B cell (primary cell): ENCODE data around the gene STRBP.

Experiments
- EZH2 ChIP-seq: IDR thresholded peaks from 2 replicates; pipeline ENCODE4 v1.6.1; 2012; ENCODE audit warnings: borderline replicate concordance, low read depth, mild to moderate bottlenecking, moderate library complexity, low read length; ENCODE audit not compliant: insufficient read depth, poor library complexity, severe bottlenecking
- TF ChIP-seq, protein P1 (sequence below): fragments of 200-600 bp; IDR thresholded peaks from one replicate; pipeline ENCODE4 v1.8.0; 2022; ENCODE audit warnings: antibody characterized with exemption, mild to moderate bottlenecking

DNA sequence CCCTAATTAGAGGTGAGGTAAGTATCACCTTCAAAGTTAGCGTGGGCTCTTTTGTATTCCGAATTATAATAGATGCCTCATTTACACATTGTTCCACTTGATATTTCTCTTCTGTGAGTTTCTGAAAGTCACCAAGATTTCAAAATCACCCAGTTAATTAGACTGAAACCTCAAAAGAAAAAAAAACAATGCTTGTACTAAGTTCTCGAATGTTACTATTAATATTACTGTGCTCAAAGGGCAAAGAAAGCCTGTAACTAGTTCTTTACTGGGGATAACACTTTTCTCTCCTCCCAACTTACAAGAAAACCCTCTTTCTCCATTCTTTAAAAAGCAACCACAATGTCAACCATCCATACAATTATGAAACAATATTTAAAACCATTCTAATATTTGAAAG is 98.5 kb downstream of the STRBP start:
- TF ChIP-seq, protein P1, sequence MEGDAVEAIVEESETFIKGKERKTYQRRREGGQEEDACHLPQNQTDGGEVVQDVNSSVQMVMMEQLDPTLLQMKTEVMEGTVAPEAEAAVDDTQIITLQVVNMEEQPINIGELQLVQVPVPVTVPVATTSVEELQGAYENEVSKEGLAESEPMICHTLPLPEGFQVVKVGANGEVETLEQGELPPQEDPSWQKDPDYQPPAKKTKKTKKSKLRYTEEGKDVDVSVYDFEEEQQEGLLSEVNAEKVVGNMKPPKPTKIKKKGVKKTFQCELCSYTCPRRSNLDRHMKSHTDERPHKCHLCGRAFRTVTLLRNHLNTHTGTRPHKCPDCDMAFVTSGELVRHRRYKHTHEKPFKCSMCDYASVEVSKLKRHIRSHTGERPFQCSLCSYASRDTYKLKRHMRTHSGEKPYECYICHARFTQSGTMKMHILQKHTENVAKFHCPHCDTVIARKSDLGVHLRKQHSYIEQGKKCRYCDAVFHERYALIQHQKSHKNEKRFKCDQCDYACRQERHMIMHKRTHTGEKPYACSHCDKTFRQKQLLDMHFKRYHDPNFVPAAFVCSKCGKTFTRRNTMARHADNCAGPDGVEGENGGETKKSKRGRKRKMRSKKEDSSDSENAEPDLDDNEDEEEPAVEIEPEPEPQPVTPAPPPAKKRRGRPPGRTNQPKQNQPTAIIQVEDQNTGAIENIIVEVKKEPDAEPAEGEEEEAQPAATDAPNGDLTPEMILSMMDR, result no peak
- TF ChIP-seq EZH2, result no peak
